ENCODE measurements around the gene CCN2.

Gene CCN2

DNA sequence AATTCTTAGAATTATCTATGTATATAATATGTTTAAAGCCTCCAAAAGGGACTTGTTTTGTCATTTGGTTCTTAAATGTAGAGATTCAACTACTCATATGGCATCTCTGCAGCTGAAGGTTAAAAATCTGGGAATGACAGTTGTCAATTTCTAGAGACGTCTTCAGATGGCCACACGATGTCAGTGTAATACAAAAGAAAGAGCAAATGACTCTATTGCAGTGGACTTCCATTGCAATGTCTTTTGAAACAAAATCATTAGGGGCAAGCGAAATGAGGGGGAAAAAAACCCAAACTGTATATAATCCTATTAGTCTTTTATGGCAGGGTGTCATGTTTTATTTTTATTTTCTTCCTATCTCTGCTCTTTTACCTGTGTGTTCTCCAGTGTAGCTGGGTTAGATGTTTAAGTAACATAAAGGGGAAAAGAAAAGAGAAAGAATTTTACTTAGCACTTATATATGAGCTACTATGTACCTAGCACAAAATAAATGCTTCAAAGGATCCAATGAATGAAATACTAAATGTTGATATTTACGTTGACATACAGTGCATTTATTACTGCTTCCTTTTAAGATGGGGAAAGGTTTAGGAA is 26.2 kb downstream of the CCN2 start:
- H4K20me1 ChIP-seq (ENCODE audit: insufficient read depth, low read length), result no peaks in the 10 kb centered on the region
- H3K9ac ChIP-seq (ENCODE audit: low read length), result no peak overlapping the region
- no peaks in the 10 kb centered on the region for H3K79me2 ChIP-seq (ENCODE audit: insufficient read depth, low read length)
- H3K27me3 ChIP-seq (ENCODE audit: insufficient read depth, low read length), result no peaks in the 10 kb centered on the region
- H3K9me3 ChIP-seq (ENCODE audit: low read length), result peaks cover 8% of the 10 kb centered on the region
- H3K36me3 ChIP-seq (ENCODE audit: insufficient read depth, low read length), result no peaks in the 10 kb centered on the region
- no peaks in the 10 kb centered on the region for H3K9me2 ChIP-seq (ENCODE audit: low read depth, low read length)
- H3K4me3 ChIP-seq (ENCODE audit: low read depth, low read length, poor library complexity, severe bottlenecking), result no peak overlapping the region
- H3K4me2 ChIP-seq (ENCODE audit: low read length), result no peak overlapping the region
- no peaks in the 10 kb centered on the region for H3F3A ChIP-seq (ENCODE audit: insufficient read depth, low read length)
- no peaks in the 10 kb centered on the region for H3K4me1 ChIP-seq (ENCODE audit: insufficient read depth, low read length, severe bottlenecking)
- TF ChIP-seq, protein P1, sequence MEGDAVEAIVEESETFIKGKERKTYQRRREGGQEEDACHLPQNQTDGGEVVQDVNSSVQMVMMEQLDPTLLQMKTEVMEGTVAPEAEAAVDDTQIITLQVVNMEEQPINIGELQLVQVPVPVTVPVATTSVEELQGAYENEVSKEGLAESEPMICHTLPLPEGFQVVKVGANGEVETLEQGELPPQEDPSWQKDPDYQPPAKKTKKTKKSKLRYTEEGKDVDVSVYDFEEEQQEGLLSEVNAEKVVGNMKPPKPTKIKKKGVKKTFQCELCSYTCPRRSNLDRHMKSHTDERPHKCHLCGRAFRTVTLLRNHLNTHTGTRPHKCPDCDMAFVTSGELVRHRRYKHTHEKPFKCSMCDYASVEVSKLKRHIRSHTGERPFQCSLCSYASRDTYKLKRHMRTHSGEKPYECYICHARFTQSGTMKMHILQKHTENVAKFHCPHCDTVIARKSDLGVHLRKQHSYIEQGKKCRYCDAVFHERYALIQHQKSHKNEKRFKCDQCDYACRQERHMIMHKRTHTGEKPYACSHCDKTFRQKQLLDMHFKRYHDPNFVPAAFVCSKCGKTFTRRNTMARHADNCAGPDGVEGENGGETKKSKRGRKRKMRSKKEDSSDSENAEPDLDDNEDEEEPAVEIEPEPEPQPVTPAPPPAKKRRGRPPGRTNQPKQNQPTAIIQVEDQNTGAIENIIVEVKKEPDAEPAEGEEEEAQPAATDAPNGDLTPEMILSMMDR (IDR thresholded peaks at IDR 0.05; ENCODE audit: low read length), result peak; percentile 45; the same call in 1 of the 2 replicates
- TF ChIP-seq EZH2 (IDR thresholded peaks at IDR 0.05; ENCODE audit: borderline replicate concordance, low read length), result no peak
- H3K27ac ChIP-seq (ENCODE audit: low read depth, low read length, poor library complexity, severe bottlenecking), result no peak overlapping the region
- no peak overlapping the region for H2AFZ ChIP-seq (ENCODE audit: low read length)

DNA sequence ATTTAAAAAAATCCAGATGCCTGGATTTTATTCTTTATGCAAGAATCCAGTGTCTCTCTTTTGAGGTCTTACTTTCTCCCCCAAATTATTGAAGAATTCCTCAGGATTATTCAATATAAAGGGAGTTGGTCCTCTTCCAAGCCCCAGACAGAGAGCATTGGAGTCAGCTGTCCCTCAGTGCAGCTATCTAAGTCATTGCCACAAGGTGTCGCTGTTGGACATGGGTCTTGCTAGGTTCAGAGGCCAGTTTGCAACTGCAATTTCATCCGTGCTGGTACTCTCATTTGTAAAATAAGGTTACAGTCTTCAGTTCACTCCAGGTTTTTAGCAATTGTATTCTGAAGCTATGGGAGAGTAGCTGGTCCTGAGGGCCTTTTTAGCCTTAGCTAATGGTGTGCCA is 27.8 kb downstream of the CCN2 start:
- TF ChIP-seq, protein P1 (IDR thresholded peaks at IDR 0.05; ENCODE audit: low read length), result peak; percentile 76
- no peak for TF ChIP-seq EZH2 (IDR thresholded peaks at IDR 0.05; ENCODE audit: borderline replicate concordance, low read length)
- Histone ChIP-seq H3K9ac (ENCODE audit: low read length) (no peak overlapping the region), H3K79me2 (ENCODE audit: insufficient read depth, low read length) (no peaks in the 10 kb centered on the region), H3K9me3 (ENCODE audit: low read length) (peaks cover 8% of the 10 kb centered on the region), H2AFZ (ENCODE audit: low read length) (no peak overlapping the region), H3K9me2 (ENCODE audit: low read depth, low read length) (no peaks in the 10 kb centered on the region), H3K27me3 (ENCODE audit: insufficient read depth, low read length) (no peaks in the 10 kb centered on the region), H4K20me1 (ENCODE audit: insufficient read depth, low read length) (no peaks in the 10 kb centered on the region), H3K4me3 (ENCODE audit: low read depth, low read length, poor library complexity, severe bottlenecking) (no peak overlapping the region), H3K36me3 (ENCODE audit: insufficient read depth, low read length) (no peaks in the 10 kb centered on the region), H3K4me2 (ENCODE audit: low read length) (no peak overlapping the region), H3F3A (ENCODE audit: insufficient read depth, low read length) (no peaks in the 10 kb centered on the region), H3K27ac (ENCODE audit: low read depth, low read length, poor library complexity, severe bottlenecking) (no peak overlapping the region), H3K4me1 (ENCODE audit: insufficient read depth, low read length, severe bottlenecking) (no peaks in the 10 kb centered on the region)

DNA sequence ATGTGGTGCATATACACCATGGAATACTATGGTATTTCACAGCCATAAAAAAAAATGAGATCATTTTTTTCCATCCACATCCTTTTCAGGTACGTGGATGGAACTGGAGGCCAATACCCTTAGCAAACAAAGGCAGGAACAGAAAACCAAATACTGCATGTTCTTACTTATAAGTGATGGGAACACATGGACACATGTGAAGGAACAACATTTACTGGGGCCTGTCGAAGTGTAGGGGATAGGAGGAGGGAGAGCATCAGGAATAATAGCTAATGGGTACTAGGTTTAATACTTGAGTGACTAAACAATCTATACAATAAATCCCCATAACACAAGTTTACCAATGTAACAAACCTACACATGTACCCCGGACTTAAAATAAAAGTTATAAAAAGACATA is 30.5 kb downstream of the CCN2 start:
- peaks cover 8% of the 10 kb centered on the region for H3K9me3 ChIP-seq (ENCODE audit: low read length)
- H3F3A ChIP-seq (ENCODE audit: insufficient read depth, low read length), result no peaks in the 10 kb centered on the region
- no peak for TF ChIP-seq EZH2 (IDR thresholded peaks at IDR 0.05; ENCODE audit: borderline replicate concordance, low read length)
- TF ChIP-seq, protein P1 (IDR thresholded peaks at IDR 0.05; ENCODE audit: low read length), result no peak
- no peaks in the 10 kb centered on the region for H3K9me2 ChIP-seq (ENCODE audit: low read depth, low read length)
- H4K20me1 ChIP-seq (ENCODE audit: insufficient read depth, low read length), result no peaks in the 10 kb centered on the region
- H3K4me1 ChIP-seq (ENCODE audit: insufficient read depth, low read length, severe bottlenecking), result no peaks in the 10 kb centered on the region
- no peaks in the 10 kb centered on the region for H3K27me3 ChIP-seq (ENCODE audit: insufficient read depth, low read length)
- no peak overlapping the region for H3K4me3 ChIP-seq (ENCODE audit: low read depth, low read length, poor library complexity, severe bottlenecking)
- no peaks in the 10 kb centered on the region for H3K79me2 ChIP-seq (ENCODE audit: insufficient read depth, low read length)
- H3K9ac ChIP-seq (ENCODE audit: low read length), result no peak overlapping the region
- no peak overlapping the region for H2AFZ ChIP-seq (ENCODE audit: low read length)
- H3K27ac ChIP-seq (ENCODE audit: low read depth, low read length, poor library complexity, severe bottlenecking), result no peak overlapping the region
- no peaks in the 10 kb centered on the region for H3K36me3 ChIP-seq (ENCODE audit: insufficient read depth, low read length)
- no peak overlapping the region for H3K4me2 ChIP-seq (ENCODE audit: low read length)
